ENCODE results near the gene FHAD1.

FHAD1 gene

GRCh38 chr1:15236321-15236721 lies 10.7 kb upstream of the FHAD1 start:
- DNase-seq (ENCODE audit: low read depth): no peak
- no peak overlapping the region for H3K4me3 ChIP-seq (ENCODE audit: low read depth, low read length)
- TF ChIP-seq MAX (IDR thresholded peaks at IDR 0.05; ENCODE audit: low read depth, low read length) (no peak), POLR2A (IDR thresholded peaks at IDR 0.05; ENCODE audit: extremely low read depth, insufficient read length) (no peak), MYC (IDR thresholded peaks at IDR 0.05; ENCODE audit: low read depth, low read length) (no peak), CTCF (IDR thresholded peaks at IDR 0.05; ENCODE audit: low read depth, low read length) (no peak)

- H3K4me3 ChIP-seq (ENCODE audit: low read depth, low read length): no peak overlapping the region
- TF ChIP-seq CTCF (IDR thresholded peaks at IDR 0.05; ENCODE audit: low read depth, low read length) (no peak), POLR2A (IDR thresholded peaks at IDR 0.05; ENCODE audit: extremely low read depth, insufficient read length) (no peak), MAX (IDR thresholded peaks at IDR 0.05; ENCODE audit: low read depth, low read length) (no peak), MYC (IDR thresholded peaks at IDR 0.05; ENCODE audit: low read depth, low read length) (no peak)
- no peak for DNase-seq (ENCODE audit: low read depth)
Observed at GRCh38 chr1:15236746-15237145, 10.3 kb upstream of the FHAD1 start.

- TF ChIP-seq POLR2A (IDR thresholded peaks at IDR 0.05; ENCODE audit: extremely low read depth, insufficient read length) (no peak), CTCF (IDR thresholded peaks at IDR 0.05; ENCODE audit: low read depth, low read length) (no peak)
- no peak overlapping the region for H3K4me3 ChIP-seq (ENCODE audit: low read depth, low read length)
- no peak for DNase-seq (ENCODE audit: low read depth)
Observed at GRCh38 chr1:15238789-15239188, 8.2 kb upstream of the FHAD1 start.

GRCh38 chr1:15242766-15243165 lies 4.3 kb upstream of the FHAD1 start:
- no peak for DNase-seq (ENCODE audit: low read depth)
- H3K4me3 ChIP-seq (ENCODE audit: low read depth, low read length): no peak overlapping the region
- TF ChIP-seq CTCF (IDR thresholded peaks at IDR 0.05; ENCODE audit: low read depth, low read length): no peak
- no peak for TF ChIP-seq MYC (IDR thresholded peaks at IDR 0.05; ENCODE audit: low read depth, low read length)
- no peak for TF ChIP-seq POLR2A (IDR thresholded peaks at IDR 0.05; ENCODE audit: extremely low read depth, insufficient read length)
- no peak for TF ChIP-seq MAX (IDR thresholded peaks at IDR 0.05; ENCODE audit: low read depth, low read length)

- H3K4me3 ChIP-seq (ENCODE audit: low read depth, low read length): no peak overlapping the region
- no peak for DNase-seq (ENCODE audit: low read depth)
- no peak for TF ChIP-seq MYC (IDR thresholded peaks at IDR 0.05; ENCODE audit: low read depth, low read length)
- no peak for TF ChIP-seq MAX (IDR thresholded peaks at IDR 0.05; ENCODE audit: low read depth, low read length)
- no peak for TF ChIP-seq CTCF (IDR thresholded peaks at IDR 0.05; ENCODE audit: low read depth, low read length)
- no peak for TF ChIP-seq POLR2A (IDR thresholded peaks at IDR 0.05; ENCODE audit: extremely low read depth, insufficient read length)
Observed at GRCh38 chr1:15243275-15244043, 3.6 kb upstream of the FHAD1 start.
